GM21390 (cell line): ENCODE data around the gene EXOSC9.
A peak's percentile ranks its signal among the peaks of the same experiment; 100 is the strongest.

ENCODE experiments used
- ATAC-seq: cut with Tn5 transposase; IDR thresholded peaks from one replicate; pipeline ENCODE4 v1.9.1; 2021; ENCODE audit not compliant: unreplicated experiment

Gene EXOSC9

GRCh38 chr4:121788896-121789295 is 12.2 kb upstream of the EXOSC9 start:
- peak; percentile 94 for ATAC-seq

- no peak for ATAC-seq
These were observed 11.7 kb upstream of the EXOSC9 start for GRCh38 chr4:121789455-121789854.

- ATAC-seq, result no peak
These were observed 10.9 kb upstream of the EXOSC9 start for GRCh38 chr4:121789960-121790829.

- ATAC-seq, result no peak
These were observed 10.1 kb upstream of the EXOSC9 start for GRCh38 chr4:121790976-121791375.

GRCh38 chr4:121791481-121791880 is 9.6 kb upstream of the EXOSC9 start:
- ATAC-seq, result no peak

GRCh38 chr4:121792966-121793365 is 8.2 kb upstream of the EXOSC9 start:
- ATAC-seq, result no peak

GRCh38 chr4:121794505-121795188 is 6.5 kb upstream of the EXOSC9 start:
- ATAC-seq, result no peak

- no peak for ATAC-seq
These were observed 4.8 kb upstream of the EXOSC9 start for GRCh38 chr4:121796283-121796682.

GRCh38 chr4:121799208-121799823 is 1.8 kb upstream of the EXOSC9 start:
- no peak for ATAC-seq

- ATAC-seq, result no peak
These were observed 1.1 kb upstream of the EXOSC9 start for GRCh38 chr4:121799867-121800501.

GRCh38 chr4:121800638-121800960 is 524 bp upstream of the EXOSC9 start:
- peak; percentile 24 for ATAC-seq

- no peak for ATAC-seq
These were observed 572 bp downstream of the EXOSC9 start for GRCh38 chr4:121801715-121802075.

- ATAC-seq, result no peak
These were observed 5.3 kb downstream of the EXOSC9 start for GRCh38 chr4:121806411-121806810.

- ATAC-seq, result no peak
These were observed 10.0 kb downstream of the EXOSC9 start for GRCh38 chr4:121811122-121811521.

- ATAC-seq, result no peak
These were observed 13.6 kb downstream of the EXOSC9 start for GRCh38 chr4:121814756-121815155.

GRCh38 chr4:121817006-121817405 is 15.9 kb downstream of the EXOSC9 start:
- ATAC-seq, result no peak

- ATAC-seq, result no peak
These were observed 16.6 kb downstream of the EXOSC9 start for GRCh38 chr4:121817701-121818100.

GRCh38 chr4:121818215-121818614 is 17.1 kb downstream of the EXOSC9 start:
- ATAC-seq, result no peak

- ATAC-seq, result no peak
These were observed 18.3 kb downstream of the EXOSC9 start for GRCh38 chr4:121819216-121819965.

GRCh38 chr4:121822047-121822446 is 20.9 kb downstream of the EXOSC9 start:
- ATAC-seq, result no peak
